Neutrophil (primary cell): ENCODE results near the gene JAK1.
A peak's percentile ranks its signal among the peaks of the same experiment; 100 is the strongest.

ENCODE experiments used
- H3K27ac ChIP-seq: fragments of 200-600 bp; sonication (generic); 2 replicates; pipeline ENCODE4 v1.5.1; 2016; ENCODE audit warnings: mild to moderate bottlenecking, moderate library complexity
- H3K27me3 ChIP-seq: fragments of 200-600 bp; sonication (generic); 2 replicates; pipeline ENCODE4 v1.6.0; 2016; ENCODE audit warnings: mild to moderate bottlenecking
- H3K36me3 ChIP-seq: fragments of 200-600 bp; sonication (generic); 2 replicates; pipeline ENCODE4 v1.5.1; 2017
- H3K4me1 ChIP-seq, 2 experiments: fragments of 200-600 bp in 1 of 2; sonication (generic) in 1 of 2; 1 replicate in 1 of 2; 2 replicates in 1 of 2; pipeline versions ENCODE4 v1.5.1 to v1.6.1; 2013 to 2016; ENCODE audit warnings: low read depth in 1 of 2, low read length in 1 of 2, mild to moderate bottlenecking in 1 of 2, moderate library complexity in 1 of 2; ENCODE audit not compliant: control insufficient read depth in 1 of 2, insufficient read depth in 1 of 2
- H3K4me3 ChIP-seq, 2 experiments: fragments of 200-600 bp in 1 of 2; sonication (generic) in 1 of 2; 1 replicate in 1 of 2; 2 replicates in 1 of 2; pipeline ENCODE4 v1.5.1; 2013 to 2016; ENCODE audit warnings: low read depth in 1 of 2, low read length in 1 of 2, mild to moderate bottlenecking in 1 of 2, moderate library complexity in 1 of 2
- H3K9me3 ChIP-seq: fragments of 200-600 bp; sonication (generic); 2 replicates; pipeline ENCODE4 v1.5.1; 2016
- TF ChIP-seq, protein P1 (sequence below): fragments of 200-600 bp; sonication (generic); IDR thresholded peaks from 2 replicates; pipeline ENCODE4 v1.5.1; 2016; ENCODE audit warnings: antibody characterized with exemption

Gene JAK1

DNA sequence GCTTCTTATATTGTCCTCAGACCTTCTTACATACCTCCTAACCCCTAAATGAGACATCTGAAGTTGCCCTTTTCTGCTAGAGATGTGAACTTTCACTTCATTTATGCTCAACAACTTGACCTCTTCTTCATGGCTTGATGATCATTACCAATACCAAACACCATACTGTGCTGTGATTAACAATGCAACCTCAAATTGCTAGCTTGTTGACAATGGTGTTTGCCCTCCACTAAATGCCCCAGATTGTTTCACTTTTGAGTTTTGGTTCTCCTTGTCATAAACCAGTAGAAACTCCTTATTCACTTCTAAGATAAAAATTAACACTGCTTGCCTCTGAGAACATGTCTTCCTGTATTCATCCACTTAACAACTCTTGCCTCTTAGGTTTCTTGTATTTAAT is 5.6 kb downstream of the JAK1 start:
- Histone ChIP-seq H3K9me3 (no peaks in the 10 kb centered on the region), H3K27me3 (no peaks in the 10 kb centered on the region), H3K27ac (peak overlapping the region; percentile 13), H3K4me3 (no peak overlapping the region), H3K4me1 (peaks cover 58 to 70% of the 10 kb centered on the region in 2 experiments), H3K36me3 (no peaks in the 10 kb centered on the region)
- TF ChIP-seq, protein P1, sequence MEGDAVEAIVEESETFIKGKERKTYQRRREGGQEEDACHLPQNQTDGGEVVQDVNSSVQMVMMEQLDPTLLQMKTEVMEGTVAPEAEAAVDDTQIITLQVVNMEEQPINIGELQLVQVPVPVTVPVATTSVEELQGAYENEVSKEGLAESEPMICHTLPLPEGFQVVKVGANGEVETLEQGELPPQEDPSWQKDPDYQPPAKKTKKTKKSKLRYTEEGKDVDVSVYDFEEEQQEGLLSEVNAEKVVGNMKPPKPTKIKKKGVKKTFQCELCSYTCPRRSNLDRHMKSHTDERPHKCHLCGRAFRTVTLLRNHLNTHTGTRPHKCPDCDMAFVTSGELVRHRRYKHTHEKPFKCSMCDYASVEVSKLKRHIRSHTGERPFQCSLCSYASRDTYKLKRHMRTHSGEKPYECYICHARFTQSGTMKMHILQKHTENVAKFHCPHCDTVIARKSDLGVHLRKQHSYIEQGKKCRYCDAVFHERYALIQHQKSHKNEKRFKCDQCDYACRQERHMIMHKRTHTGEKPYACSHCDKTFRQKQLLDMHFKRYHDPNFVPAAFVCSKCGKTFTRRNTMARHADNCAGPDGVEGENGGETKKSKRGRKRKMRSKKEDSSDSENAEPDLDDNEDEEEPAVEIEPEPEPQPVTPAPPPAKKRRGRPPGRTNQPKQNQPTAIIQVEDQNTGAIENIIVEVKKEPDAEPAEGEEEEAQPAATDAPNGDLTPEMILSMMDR = no peak

DNA sequence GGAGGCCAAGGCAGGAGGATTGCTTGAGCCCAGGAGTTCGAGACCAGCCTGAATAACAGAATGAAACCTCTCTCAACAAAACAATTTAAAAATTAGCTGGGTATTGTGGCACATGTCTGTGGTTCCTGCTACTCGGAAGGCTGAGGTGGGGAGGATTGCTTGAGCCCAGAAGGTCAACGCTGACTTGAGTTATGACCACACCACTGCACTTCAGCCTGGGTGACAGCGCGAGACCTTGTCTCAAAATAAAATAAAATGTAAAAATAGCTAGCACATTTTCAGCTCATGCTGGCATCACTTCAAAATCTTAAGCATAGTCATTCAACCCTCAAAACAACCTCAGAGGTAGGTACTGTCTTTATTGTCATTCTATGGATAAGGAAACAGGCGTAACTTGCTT is 6.4 kb downstream of the JAK1 start:
- Histone ChIP-seq H3K4me3 (no peak overlapping the region), H3K9me3 (no peaks in the 10 kb centered on the region), H3K36me3 (no peaks in the 10 kb centered on the region), H3K27me3 (no peaks in the 10 kb centered on the region), H3K4me1 (peaks cover 51 to 66% of the 10 kb centered on the region in 2 experiments), H3K27ac (no peak overlapping the region)
- TF ChIP-seq, protein P1 = no peak

DNA sequence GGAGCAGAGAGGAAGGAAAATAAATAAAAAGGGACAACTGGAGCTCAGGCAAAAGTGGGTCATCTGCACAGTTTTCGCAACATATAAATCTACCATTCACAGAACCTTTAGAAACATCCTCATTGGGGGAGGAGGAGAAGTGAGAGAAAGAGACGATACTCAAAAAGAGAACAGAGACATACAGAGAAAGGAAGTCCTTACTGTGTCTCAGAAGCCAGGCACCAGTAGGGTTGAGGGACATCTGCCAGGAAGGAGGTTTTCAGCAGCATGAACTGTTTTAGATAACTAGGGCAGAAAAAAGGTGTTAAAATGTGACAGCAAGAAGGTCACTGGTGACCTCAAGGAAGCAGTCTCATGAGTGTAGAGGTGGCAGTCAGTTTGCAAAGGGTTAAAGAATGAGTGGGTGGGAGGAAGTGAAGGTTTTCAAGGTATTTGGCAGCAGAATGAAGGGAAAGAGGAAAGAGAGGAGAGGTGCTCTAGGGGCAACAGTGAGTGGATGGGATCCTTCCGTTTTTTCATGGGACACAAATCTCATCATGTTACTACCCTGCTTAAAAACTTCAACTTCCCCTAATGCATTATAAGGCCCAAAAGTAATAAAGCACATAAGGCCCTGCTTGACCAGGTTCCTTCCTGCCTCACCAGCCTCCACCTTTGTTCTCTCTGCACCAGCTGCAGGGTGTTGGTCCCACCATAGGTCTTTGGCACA is 9.5 kb downstream of the JAK1 start:
- Histone ChIP-seq H3K36me3 (no peaks in the 10 kb centered on the region), H3K27me3 (no peaks in the 10 kb centered on the region), H3K27ac (peak overlapping the region; percentile 77), H3K4me3 (peak overlapping the region in 1 of 2 experiments; percentile 23), H3K9me3 (no peaks in the 10 kb centered on the region), H3K4me1 (peaks cover 20 to 37% of the 10 kb centered on the region in 2 experiments)
- TF ChIP-seq, protein P1 = no peak

DNA sequence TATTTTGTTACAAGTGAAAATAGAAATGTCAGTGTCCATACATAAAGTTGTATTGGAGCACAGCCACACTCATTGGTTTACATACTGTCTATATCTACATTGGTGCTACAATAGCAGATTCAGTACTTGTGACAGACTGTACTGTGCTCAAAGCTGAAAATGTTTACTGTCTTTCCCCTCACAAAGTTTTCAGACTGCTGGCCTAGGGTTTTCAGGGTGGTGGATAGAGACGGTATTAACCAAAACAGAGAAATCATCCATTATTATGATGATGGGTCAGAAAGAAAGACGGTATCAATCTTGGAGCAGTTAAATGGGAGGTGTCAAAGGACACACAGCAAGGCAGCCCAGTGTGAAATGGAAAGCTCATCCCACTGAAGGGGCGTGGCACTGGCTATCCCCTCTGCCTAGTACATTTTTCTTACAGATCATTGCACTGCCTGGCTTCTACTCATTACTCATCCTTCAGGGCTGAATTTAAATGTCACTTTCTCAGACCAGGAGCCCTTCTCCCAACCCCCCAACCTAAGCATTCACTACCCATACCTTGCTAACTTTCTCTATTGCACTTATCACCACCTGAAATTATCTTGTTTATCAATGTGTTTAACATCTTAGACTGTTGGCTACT is 10.2 kb downstream of the JAK1 start:
- Histone ChIP-seq H3K27ac (peak overlapping the region; percentile 77), H3K4me1 (peaks cover 16 to 32% of the 10 kb centered on the region in 2 experiments), H3K9me3 (no peaks in the 10 kb centered on the region), H3K36me3 (no peaks in the 10 kb centered on the region), H3K4me3 (peak overlapping the region in 1 of 2 experiments; percentile 23), H3K27me3 (no peaks in the 10 kb centered on the region)
- TF ChIP-seq, protein P1 = no peak

DNA sequence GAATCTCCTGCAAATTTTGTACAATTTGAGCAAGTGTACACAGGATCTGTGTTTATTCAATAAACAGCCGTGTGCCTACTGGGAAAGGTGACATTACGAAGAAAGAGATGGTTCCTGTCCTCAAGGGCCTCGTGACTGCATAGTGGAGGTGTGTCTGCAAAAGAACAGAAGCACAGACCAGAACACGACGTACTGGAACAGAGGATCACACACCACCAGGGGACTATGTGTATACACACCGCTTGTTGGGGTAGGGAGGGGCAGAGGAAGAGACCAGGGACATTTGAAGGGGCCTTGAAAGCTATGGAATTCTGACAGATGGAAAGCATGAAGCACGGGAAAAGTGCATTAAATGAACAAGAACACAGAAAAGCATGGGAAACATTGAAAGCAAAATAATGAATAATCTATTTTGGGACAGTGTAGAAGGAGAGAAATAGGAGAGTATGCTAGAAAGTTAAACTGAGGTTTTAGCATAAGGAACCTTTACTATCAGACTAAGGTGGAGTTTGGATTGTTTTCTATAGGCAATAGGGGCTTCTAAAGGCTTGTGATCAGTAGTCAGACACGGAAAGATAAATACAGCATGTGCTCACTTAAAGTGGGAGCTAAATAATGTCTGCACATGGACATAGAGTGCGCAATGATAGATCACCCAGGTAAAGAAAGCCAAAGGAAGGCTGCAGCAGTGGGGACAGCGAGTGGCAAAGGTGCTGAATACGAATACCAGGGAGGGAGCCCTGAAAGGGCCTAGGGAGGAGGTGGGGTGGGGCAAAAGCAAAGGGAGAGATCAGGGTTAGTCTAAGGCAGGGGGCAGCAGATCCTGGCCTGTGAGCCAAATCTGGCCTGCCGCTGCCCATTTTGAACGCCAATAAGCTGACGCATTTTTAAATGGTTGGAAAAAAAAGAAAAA is 11.0 kb downstream of the JAK1 start:
- no peak overlapping the region for H3K4me3 ChIP-seq
- H3K9me3 ChIP-seq = no peaks in the 10 kb centered on the region
- no peak overlapping the region for H3K27ac ChIP-seq
- peaks cover 16 to 31% of the 10 kb centered on the region in 2 experiments for H3K4me1 ChIP-seq
- H3K36me3 ChIP-seq = no peaks in the 10 kb centered on the region
- H3K27me3 ChIP-seq = no peaks in the 10 kb centered on the region
- TF ChIP-seq, protein P1 = no peak
